COR-L47 (cell line): ENCODE data around the gene SIGLEC9.
"Not testable (repeated sequence)": the region's sequence is repeated elsewhere in the genome, so short reads cannot be mapped to it uniquely, and the experiment has no call there.

Experiments used
- DNase-seq: peaks from one replicate; lab custom pipeline; 2025; lab: John Stamatoyannopoulos, UW

The SIGLEC9 gene

GRCh38 chr19:51123802-51124201, 904 bp upstream of the SIGLEC9 start:
- no peak for DNase-seq

GRCh38 chr19:51124216-51124615, 490 bp upstream of the SIGLEC9 start:
- DNase-seq, result no peak

- DNase-seq, result no peak
These were observed 842 bp downstream of the SIGLEC9 start for GRCh38 chr19:51125421-51126075.

GRCh38 chr19:51127032-51127431, 2.3 kb downstream of the SIGLEC9 start:
- no peak for DNase-seq

- no peak for DNase-seq
These were observed 3.0 kb downstream of the SIGLEC9 start for GRCh38 chr19:51127755-51128154.

- no peak for DNase-seq
These were observed 3.5 kb downstream of the SIGLEC9 start for GRCh38 chr19:51128227-51128626.

GRCh38 chr19:51129716-51130115, 5.0 kb downstream of the SIGLEC9 start:
- no peak for DNase-seq

GRCh38 chr19:51131780-51132680, 7.3 kb downstream of the SIGLEC9 start:
- DNase-seq, result no peak

- DNase-seq, result no peak
These were observed 10.3 kb downstream of the SIGLEC9 start for GRCh38 chr19:51135004-51135403.

GRCh38 chr19:51135986-51136762, 11.5 kb downstream of the SIGLEC9 start:
- DNase-seq, result no peak

GRCh38 chr19:51136851-51137551, 12.3 kb downstream of the SIGLEC9 start:
- no peak for DNase-seq

- DNase-seq, result no peak
These were observed 13.2 kb downstream of the SIGLEC9 start for GRCh38 chr19:51137792-51138425.

- no peak for DNase-seq
These were observed 13.9 kb downstream of the SIGLEC9 start for GRCh38 chr19:51138549-51138979.

GRCh38 chr19:51139299-51140014, 14.8 kb downstream of the SIGLEC9 start:
- no peak for DNase-seq

- DNase-seq, result no peak
These were observed 15.7 kb downstream of the SIGLEC9 start for GRCh38 chr19:51140441-51140840.

- no peak for DNase-seq
These were observed 16.5 kb downstream of the SIGLEC9 start for GRCh38 chr19:51141181-51141580.

GRCh38 chr19:51142119-51142518, 17.4 kb downstream of the SIGLEC9 start, which contains the start of gene SIGLEC7:
Gene SIGLEC7, plus strand, starts transcription at chr19:51142301. Its CDS starts 69 bp downstream, at chr19:51142370.
- DNase-seq, result no peak

GRCh38 chr19:51142809-51143475, 18.2 kb downstream of the SIGLEC9 start:
- not testable (repeated sequence) for DNase-seq

GRCh38 chr19:51143486-51143885, 18.8 kb downstream of the SIGLEC9 start:
- no peak for DNase-seq

- no peak for DNase-seq
These were observed 19.9 kb downstream of the SIGLEC9 start for GRCh38 chr19:51144482-51145045.
